HL-60 (cell line): ENCODE results near the gene CHRM5.

Experiments
- CTCF ChIP-seq: IDR thresholded peaks from one replicate; pipeline ENCODE4 v1.5.1; 2011; ENCODE audit warnings: low read length, control low read depth, inconsistent platforms; ENCODE audit not compliant: insufficient read depth
- GABPA ChIP-seq: IDR thresholded peaks from 2 replicates; pipeline ENCODE4 v1.6.1; 2012; ENCODE audit warnings: low read depth
- POLR2AphosphoS5 ChIP-seq: IDR thresholded peaks from 2 replicates; pipeline ENCODE4 v1.6.1; 2012; ENCODE audit warnings: low read depth
- REST ChIP-seq: IDR thresholded peaks from 2 replicates; pipeline ENCODE4 v1.6.1; 2012; ENCODE audit warnings: low read depth; ENCODE audit not compliant: insufficient replicate concordance
- SPI1 ChIP-seq: IDR thresholded peaks from 2 replicates; pipeline ENCODE4 v1.6.1; 2012; ENCODE audit warnings: low read depth, mild to moderate bottlenecking, borderline replicate concordance

- TF ChIP-seq CTCF = no peak
- no peak for TF ChIP-seq SPI1
- no peak for TF ChIP-seq POLR2AphosphoS5
- no peak for TF ChIP-seq REST
- TF ChIP-seq GABPA = no peak
These were observed 17.5 kb downstream of the CHRM5 start for GRCh38 chr15:33985751-33986150.
